Mucosa of descending colon (tissue), 3 donors: ENCODE results near the gene HS6ST3. TPM values are rescaled to one million over a fixed set of nuclear protein-coding genes. Genes with fewer than 3 reads are reported as not detected.

Source experiments
- ATAC-seq: fragments of 200-7000 bp; cut with Tn5 transposase; one replicate; pipeline ENCODE4 v1.9.1; 2020; ENCODE audit warnings: mild to moderate bottlenecking, moderate library complexity
- DNase-seq, 3 donors: peaks; one replicate each; pipeline ENCODE4 v3.0.0-alpha.2; 2020
- H3K36me3 ChIP-seq: fragments of 200-600 bp; one replicate; pipeline ENCODE4 v1.8.0; 2021; ENCODE audit warnings: low read depth, mild to moderate bottlenecking
- H3K4me1 ChIP-seq: fragments of 200-600 bp; one replicate; pipeline ENCODE4 v1.8.0; 2021; ENCODE audit warnings: low read depth, mild to moderate bottlenecking
- H3K4me3 ChIP-seq: fragments of 200-600 bp; one replicate; pipeline ENCODE4 v1.8.0; 2021; ENCODE audit warnings: mild to moderate bottlenecking
- H3K9me3 ChIP-seq: fragments of 200-600 bp; one replicate; pipeline ENCODE4 v1.8.0; 2021; ENCODE audit warnings: mild to moderate bottlenecking
- intact Hi-C, 2 donors: fragments of 100-400 bp; cut with DNase I in 1 of 2; cut with micrococcal nuclease in 1 of 2; formaldehyde crosslinking; loops; one replicate each; pipeline versions ENCODE4 v1.11.0 to v1.11.1; 2022; cut with DNase I, micrococcal nuclease
- total RNA-seq, 3 donors: library from RNA; stranded (reverse); fragmentation: NEBNext Ultra II Directional in 2 of 3; extraction: Animal tissue kit (Norgen Biotek cat#: 25700) in 2 of 3; gene quantifications; one replicate each; pipeline versions ENCODE4 v1.2.1 to v1.2.4, GENCODE V29; 2021 to 2023
- TF ChIP-seq, protein P1 (sequence below): fragments of 200-600 bp; IDR thresholded peaks from one replicate; pipeline ENCODE4 v1.8.0; 2022; ENCODE audit warnings: antibody characterized with exemption, mild to moderate bottlenecking
- donor health status: DM: no; HTN: no; CAD: no; lungs with moderate emphysema.
- donor health status: DM: no; HTN: no; CAD: no.
- donor health status: DM: no; HTN: yes; CAD: no.

The HS6ST3 gene
- total RNA-seq, 3 donors from 2014 or later = 0.14 to 0.89 TPM; not detected in 1

DNA sequence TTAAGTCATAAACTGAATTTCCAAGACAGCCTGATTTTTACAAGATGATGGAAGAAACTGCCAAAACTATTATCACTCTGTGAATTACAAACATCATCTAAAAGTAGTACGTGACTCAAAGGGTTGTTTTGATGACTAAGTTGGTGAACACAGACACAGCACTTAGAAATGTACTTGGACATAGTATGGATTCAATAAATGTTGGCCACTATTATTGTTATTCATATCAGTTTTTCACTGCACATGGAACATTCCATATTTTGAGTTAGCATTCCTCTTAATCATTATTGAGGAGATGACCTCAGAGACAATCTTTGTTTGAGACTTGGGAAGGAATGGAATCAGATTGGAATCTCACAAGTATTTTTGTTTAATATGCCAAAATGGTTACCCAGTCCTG is 731.5 kb downstream of the HS6ST3 start:
- Histone ChIP-seq H3K36me3 (no peaks in the 10 kb centered on the region), H3K4me3 (no peak overlapping the region), H3K9me3 (no peaks in the 10 kb centered on the region), H3K4me1 (no peaks in the 10 kb centered on the region)
- TF ChIP-seq, protein P1, sequence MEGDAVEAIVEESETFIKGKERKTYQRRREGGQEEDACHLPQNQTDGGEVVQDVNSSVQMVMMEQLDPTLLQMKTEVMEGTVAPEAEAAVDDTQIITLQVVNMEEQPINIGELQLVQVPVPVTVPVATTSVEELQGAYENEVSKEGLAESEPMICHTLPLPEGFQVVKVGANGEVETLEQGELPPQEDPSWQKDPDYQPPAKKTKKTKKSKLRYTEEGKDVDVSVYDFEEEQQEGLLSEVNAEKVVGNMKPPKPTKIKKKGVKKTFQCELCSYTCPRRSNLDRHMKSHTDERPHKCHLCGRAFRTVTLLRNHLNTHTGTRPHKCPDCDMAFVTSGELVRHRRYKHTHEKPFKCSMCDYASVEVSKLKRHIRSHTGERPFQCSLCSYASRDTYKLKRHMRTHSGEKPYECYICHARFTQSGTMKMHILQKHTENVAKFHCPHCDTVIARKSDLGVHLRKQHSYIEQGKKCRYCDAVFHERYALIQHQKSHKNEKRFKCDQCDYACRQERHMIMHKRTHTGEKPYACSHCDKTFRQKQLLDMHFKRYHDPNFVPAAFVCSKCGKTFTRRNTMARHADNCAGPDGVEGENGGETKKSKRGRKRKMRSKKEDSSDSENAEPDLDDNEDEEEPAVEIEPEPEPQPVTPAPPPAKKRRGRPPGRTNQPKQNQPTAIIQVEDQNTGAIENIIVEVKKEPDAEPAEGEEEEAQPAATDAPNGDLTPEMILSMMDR = no peak
- ATAC-seq = no peak
- intact Hi-C loops = loop anchor here in 1 of 2 donors (5.0 kb wide), 1 partner anchor 131 kb away; no protein-coding TSS in a partner anchor
- DNase-seq = no peak

GRCh38 chr13:96821971-96822370 is 732.1 kb downstream of the HS6ST3 start:
- Histone ChIP-seq H3K4me3 (no peak overlapping the region), H3K36me3 (no peaks in the 10 kb centered on the region), H3K4me1 (no peaks in the 10 kb centered on the region), H3K9me3 (no peaks in the 10 kb centered on the region)
- DNase-seq (no peak), ATAC-seq (no peak)
- TF ChIP-seq, protein P1 = no peak
- intact Hi-C loops = loop anchor here in 1 of 2 donors (5.0 kb wide), 1 partner anchor 130 kb away; no protein-coding TSS in a partner anchor

- peak; percentile 86 for ATAC-seq
- H3K4me1 ChIP-seq = no peaks in the 10 kb centered on the region
- no peak overlapping the region for H3K4me3 ChIP-seq
- H3K9me3 ChIP-seq = no peaks in the 10 kb centered on the region
- TF ChIP-seq, protein P1 = no peak
- no peaks in the 10 kb centered on the region for H3K36me3 ChIP-seq
- DNase-seq = peak in 2 of 3 donors; percentile 54 to 58
- intact Hi-C loops = loop anchor here in 1 of 2 donors (5.0 kb wide), 1 partner anchor 129 kb away; no protein-coding TSS in a partner anchor
Measured at GRCh38 chr13:96822895-96823294, 733.0 kb downstream of the HS6ST3 start.

DNA sequence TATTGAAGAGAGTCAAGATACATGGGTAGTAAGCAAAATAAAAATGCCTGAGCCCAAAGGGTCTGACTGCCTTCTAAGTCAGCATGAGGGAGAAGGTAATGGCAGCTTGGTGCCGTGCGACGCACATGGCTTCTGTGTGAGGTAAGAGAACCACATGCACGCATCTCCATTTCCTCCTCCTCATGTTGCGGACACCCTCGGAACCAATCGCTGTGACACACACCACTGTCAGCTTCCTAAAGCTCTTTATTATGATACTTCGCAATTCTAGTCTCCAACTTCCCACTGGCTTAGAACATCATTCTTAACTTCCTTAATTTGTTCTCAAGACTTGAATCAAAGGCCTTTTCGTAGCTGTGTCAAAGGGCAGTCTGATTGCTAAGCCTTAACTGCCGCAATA is 734.2 kb downstream of the HS6ST3 start:
- TF ChIP-seq, protein P1 = no peak
- DNase-seq = no peak
- intact Hi-C loops = loop anchor here in 1 of 2 donors (5.0 kb wide), 1 partner anchor 128 kb away; no protein-coding TSS in a partner anchor
- no peak overlapping the region for H3K4me3 ChIP-seq
- H3K36me3 ChIP-seq = no peaks in the 10 kb centered on the region
- H3K9me3 ChIP-seq = no peaks in the 10 kb centered on the region
- H3K4me1 ChIP-seq = no peaks in the 10 kb centered on the region
- ATAC-seq = no peak

DNA sequence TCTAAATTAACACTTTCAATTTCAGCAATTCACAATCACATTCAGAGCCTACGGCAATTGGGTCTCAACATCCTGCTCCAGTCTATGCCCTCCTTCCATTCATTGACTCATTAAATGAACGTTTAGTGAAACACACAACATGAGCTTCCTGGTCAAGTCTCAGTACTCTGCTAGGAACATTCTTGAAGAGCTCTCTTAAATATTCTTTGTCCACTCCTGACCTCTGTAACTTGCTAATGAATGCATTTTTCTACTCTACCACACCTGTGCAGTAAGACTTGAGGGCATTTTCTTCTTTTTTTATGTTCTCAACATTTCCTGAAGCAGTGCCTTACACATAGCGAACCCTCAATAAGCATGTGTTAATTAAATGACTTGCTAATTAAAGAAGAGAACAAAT is 735.7 kb downstream of the HS6ST3 start:
- H3K4me3 ChIP-seq = no peak overlapping the region
- ATAC-seq (no peak), DNase-seq (no peak)
- no peaks in the 10 kb centered on the region for H3K9me3 ChIP-seq
- H3K36me3 ChIP-seq = no peaks in the 10 kb centered on the region
- H3K4me1 ChIP-seq = no peaks in the 10 kb centered on the region
- intact Hi-C loops = no loop called here
- TF ChIP-seq, protein P1 = no peak

GRCh38 chr13:96834626-96835025 is 744.7 kb downstream of the HS6ST3 start:
- intact Hi-C loops = no loop called here
- DNase-seq = no peak
- H3K36me3 ChIP-seq = no peaks in the 10 kb centered on the region
- TF ChIP-seq, protein P1 = no peak
- H3K4me1 ChIP-seq = no peaks in the 10 kb centered on the region
- ATAC-seq = no peak
- no peaks in the 10 kb centered on the region for H3K9me3 ChIP-seq
- no peak overlapping the region for H3K4me3 ChIP-seq
